ENCODE data around the gene MANBA.

MANBA gene

GRCh38 chr4:102760645-102761295, at the start of gene MANBA:
Gene MANBA (minus strand): TSS chr4:102760968. CDS start chr4:102760894, 74 bp downstream.
- DNase-seq = peak; percentile 86

GRCh38 chr4:102809691-102810090, 48.9 kb upstream of the MANBA start:
- DNase-seq = no peak

- no peak for DNase-seq
Measured at GRCh38 chr4:102809190-102809589, 48.4 kb upstream of the MANBA start.

GRCh38 chr4:102808009-102808408, 47.2 kb upstream of the MANBA start:
- no peak for DNase-seq

GRCh38 chr4:102807345-102807744, 46.6 kb upstream of the MANBA start:
- DNase-seq = no peak

GRCh38 chr4:102799816-102800215, 39.0 kb upstream of the MANBA start:
- DNase-seq = no peak

GRCh38 chr4:102794999-102795398, 34.2 kb upstream of the MANBA start:
- DNase-seq = no peak

GRCh38 chr4:102792361-102792936, 31.7 kb upstream of the MANBA start:
- no peak for DNase-seq

GRCh38 chr4:102791318-102791835, 30.6 kb upstream of the MANBA start:
- no peak for DNase-seq

- peak; percentile 42 for DNase-seq
Measured at GRCh38 chr4:102789317-102789717, 28.5 kb upstream of the MANBA start.

GRCh38 chr4:102787944-102788343, 27.2 kb upstream of the MANBA start:
- DNase-seq = no peak

GRCh38 chr4:102787096-102787881, 26.5 kb upstream of the MANBA start:
- peak; percentile 24 for DNase-seq

- no peak for DNase-seq
Measured at GRCh38 chr4:102786279-102786678, 25.5 kb upstream of the MANBA start.

GRCh38 chr4:102783006-102783405, 22.2 kb upstream of the MANBA start:
- no peak for DNase-seq

GRCh38 chr4:102781570-102781969, 20.8 kb upstream of the MANBA start:
- no peak for DNase-seq

GRCh38 chr4:102780476-102781144, 19.8 kb upstream of the MANBA start:
- DNase-seq = peak; percentile 48

- no peak for DNase-seq
Measured at GRCh38 chr4:102779204-102779603, 18.4 kb upstream of the MANBA start.

- DNase-seq = no peak
Measured at GRCh38 chr4:102778720-102779119, 18.0 kb upstream of the MANBA start.

- no peak for DNase-seq
Measured at GRCh38 chr4:102775805-102776204, 15.0 kb upstream of the MANBA start.

GRCh38 chr4:102774254-102774653, 13.5 kb upstream of the MANBA start:
- DNase-seq = no peak

- DNase-seq = no peak
Measured at GRCh38 chr4:102772738-102773340, 12.1 kb upstream of the MANBA start.

- DNase-seq = no peak
Measured at GRCh38 chr4:102764901-102765300, 4.1 kb upstream of the MANBA start.

- DNase-seq = no peak
Measured at GRCh38 chr4:102761906-102762305, 1.1 kb upstream of the MANBA start.

Data from activated CD4-positive, alpha-beta T cell treated with anti-CD3 and anti-CD28 coated beads, Interleukin-2, amount 50 U/mL, for 16 hours (primary cell).